DOHH2 (cell line): Measurements from ENCODE around the gene ERI3.

Experiments used
- H3F3A ChIP-seq: fragments of 200-600 bp; sonication (generic), shearing (Covaris generic); 2 replicates; pipeline ENCODE4 v1.6.0; 2016; ENCODE audit warnings: antibody characterized with exemption, mild to moderate bottlenecking; ENCODE audit not compliant: control insufficient read depth, insufficient read depth
- H3K27ac ChIP-seq: fragments of 200-600 bp; sonication (generic); 2 replicates; pipeline ENCODE4 v1.5.1; 2014; ENCODE audit warnings: low read depth, mild to moderate bottlenecking, low read length, moderate library complexity
- H3K27me3 ChIP-seq: fragments of 200-600 bp; sonication (generic); 2 replicates; pipeline ENCODE4 v1.6.1; 2014; ENCODE audit warnings: mild to moderate bottlenecking, low read length, mixed read lengths; ENCODE audit not compliant: control insufficient read depth
- H3K36me3 ChIP-seq: fragments of 200-600 bp; sonication (generic); 2 replicates; pipeline ENCODE4 v1.6.1; 2014; ENCODE audit warnings: mild to moderate bottlenecking, low read length, moderate library complexity, mixed read lengths; ENCODE audit not compliant: control insufficient read depth
- H3K4me1 ChIP-seq: fragments of 200-600 bp; sonication (generic); 2 replicates; pipeline ENCODE4 v1.6.1; 2014; ENCODE audit warnings: mild to moderate bottlenecking, low read length, mixed read lengths; ENCODE audit not compliant: control insufficient read depth
- H3K4me2 ChIP-seq: fragments of 200-600 bp; sonication (generic); 2 replicates; pipeline ENCODE4 v1.6.0; 2014; ENCODE audit warnings: mild to moderate bottlenecking, low read length, moderate library complexity
- H3K4me3 ChIP-seq: fragments of 200-600 bp; sonication (generic); 2 replicates; pipeline ENCODE4 v1.5.1; 2014; ENCODE audit warnings: mild to moderate bottlenecking, low read length, mixed read lengths
- H3K79me2 ChIP-seq: fragments of 200-600 bp; sonication (generic); 2 replicates; pipeline ENCODE4 v1.6.1; 2014; ENCODE audit warnings: mild to moderate bottlenecking, low read length, mixed read lengths; ENCODE audit not compliant: control insufficient read depth
- H3K9me2 ChIP-seq: fragments of 200-600 bp; sonication (generic); replicated peaks from 2 replicates; pipeline ENCODE4 v1.6.1; 2014; ENCODE audit warnings: mild to moderate bottlenecking, low read length, mixed read lengths; ENCODE audit not compliant: control insufficient read depth
- H3K9me3 ChIP-seq: fragments of 200-600 bp; sonication (generic); 2 replicates; pipeline ENCODE4 v1.6.1; 2014; ENCODE audit warnings: antibody characterized with exemption, low read length, mixed read lengths; ENCODE audit not compliant: control insufficient read depth, insufficient read depth
- H4K20me1 ChIP-seq: fragments of 200-600 bp; sonication (generic); 2 replicates; pipeline ENCODE4 v1.6.0; 2014; ENCODE audit warnings: low read depth, mild to moderate bottlenecking, antibody characterized with exemption, low read length, moderate library complexity; ENCODE audit not compliant: control insufficient read depth, insufficient read depth
- EZH2phosphoT487 ChIP-seq: fragments of 200-600 bp; sonication (generic); IDR thresholded peaks from 2 replicates; pipeline ENCODE4 v1.6.1; 2017; ENCODE audit warnings: borderline replicate concordance, mild to moderate bottlenecking, antibody characterized with exemption, low read length, moderate library complexity, mixed read lengths
- TF ChIP-seq, protein P1 (sequence below): fragments of 200-600 bp; sonication (generic); IDR thresholded peaks from one replicate; pipeline ENCODE4 v1.5.1; 2014; ENCODE audit warnings: antibody characterized with exemption, mild to moderate bottlenecking, low read depth, low read length; ENCODE audit not compliant: poor library complexity, severe bottlenecking

Gene ERI3

DNA sequence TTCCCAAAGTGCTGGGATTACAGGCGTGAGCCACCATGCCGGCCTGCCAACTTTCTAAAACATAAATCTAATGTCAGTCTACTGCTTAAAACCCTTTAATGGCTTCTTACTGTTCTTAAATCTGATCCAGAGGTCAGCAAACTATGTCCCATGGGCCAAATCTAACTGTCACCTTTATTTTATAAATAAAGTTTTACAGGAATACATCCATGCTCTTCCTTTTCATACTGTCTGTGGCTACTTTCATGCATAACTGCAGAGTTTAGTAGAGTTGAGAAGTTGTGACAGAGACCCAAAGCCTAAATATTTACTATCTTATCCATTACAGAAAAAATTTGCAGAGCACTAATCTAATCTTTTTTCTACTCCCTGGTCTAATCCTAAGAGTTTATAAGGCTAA, 3.8 kb downstream of the ERI3 start:
- Histone ChIP-seq H3F3A (no peaks in the 10 kb centered on the region), H3K79me2 (peaks cover 69% of the 10 kb centered on the region), H3K9me2 (no peaks in the 10 kb centered on the region), H3K9me3 (no peaks in the 10 kb centered on the region), H4K20me1 (no peaks in the 10 kb centered on the region; the same call in 1 of the 2 replicates), H3K4me3 (no peak overlapping the region), H3K27ac (no peak overlapping the region), H3K4me2 (no peak overlapping the region), H3K36me3 (peaks cover 23% of the 10 kb centered on the region), H3K27me3 (no peaks in the 10 kb centered on the region), H3K4me1 (peaks cover 24% of the 10 kb centered on the region)
- TF ChIP-seq, protein P1, sequence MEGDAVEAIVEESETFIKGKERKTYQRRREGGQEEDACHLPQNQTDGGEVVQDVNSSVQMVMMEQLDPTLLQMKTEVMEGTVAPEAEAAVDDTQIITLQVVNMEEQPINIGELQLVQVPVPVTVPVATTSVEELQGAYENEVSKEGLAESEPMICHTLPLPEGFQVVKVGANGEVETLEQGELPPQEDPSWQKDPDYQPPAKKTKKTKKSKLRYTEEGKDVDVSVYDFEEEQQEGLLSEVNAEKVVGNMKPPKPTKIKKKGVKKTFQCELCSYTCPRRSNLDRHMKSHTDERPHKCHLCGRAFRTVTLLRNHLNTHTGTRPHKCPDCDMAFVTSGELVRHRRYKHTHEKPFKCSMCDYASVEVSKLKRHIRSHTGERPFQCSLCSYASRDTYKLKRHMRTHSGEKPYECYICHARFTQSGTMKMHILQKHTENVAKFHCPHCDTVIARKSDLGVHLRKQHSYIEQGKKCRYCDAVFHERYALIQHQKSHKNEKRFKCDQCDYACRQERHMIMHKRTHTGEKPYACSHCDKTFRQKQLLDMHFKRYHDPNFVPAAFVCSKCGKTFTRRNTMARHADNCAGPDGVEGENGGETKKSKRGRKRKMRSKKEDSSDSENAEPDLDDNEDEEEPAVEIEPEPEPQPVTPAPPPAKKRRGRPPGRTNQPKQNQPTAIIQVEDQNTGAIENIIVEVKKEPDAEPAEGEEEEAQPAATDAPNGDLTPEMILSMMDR = no peak
- TF ChIP-seq EZH2phosphoT487 = no peak

DNA sequence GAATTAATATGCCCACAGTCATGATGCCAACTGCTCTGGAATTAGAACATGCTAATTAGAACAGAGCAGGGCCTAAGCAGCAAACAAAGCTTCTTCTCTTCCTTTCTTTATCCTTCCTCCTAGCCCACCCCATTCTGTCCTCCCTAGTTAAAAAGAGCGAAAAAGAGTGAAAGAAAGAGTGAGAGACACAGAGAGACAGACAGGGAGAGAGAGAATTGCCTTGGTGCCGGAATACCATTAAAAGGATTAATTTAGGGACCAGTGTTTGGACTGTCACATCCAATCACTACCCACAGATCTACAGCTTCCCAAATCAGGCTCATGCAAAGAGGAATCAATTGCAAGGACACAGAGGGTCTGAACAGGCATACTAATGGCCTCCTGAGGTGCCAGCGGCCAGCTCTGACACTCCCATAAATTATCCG, 7.0 kb downstream of the ERI3 start:
- H3K27me3 ChIP-seq = no peaks in the 10 kb centered on the region
- H3K27ac ChIP-seq = no peak overlapping the region
- 0 out of 2 replicates have a peak, but pooled peaks cover 2% of the 10 kb centered on the region for H3K4me1 ChIP-seq
- H4K20me1 ChIP-seq = peaks cover 5% of the 10 kb centered on the region
- TF ChIP-seq, protein P1 = no peak
- TF ChIP-seq EZH2phosphoT487 = no peak
- no peak overlapping the region for H3K4me3 ChIP-seq
- no peaks in the 10 kb centered on the region for H3F3A ChIP-seq
- no peak overlapping the region for H3K4me2 ChIP-seq
- H3K9me2 ChIP-seq = no peaks in the 10 kb centered on the region
- H3K9me3 ChIP-seq = no peaks in the 10 kb centered on the region
- peaks cover 17% of the 10 kb centered on the region for H3K36me3 ChIP-seq
- H3K79me2 ChIP-seq = peaks cover 79% of the 10 kb centered on the region

DNA sequence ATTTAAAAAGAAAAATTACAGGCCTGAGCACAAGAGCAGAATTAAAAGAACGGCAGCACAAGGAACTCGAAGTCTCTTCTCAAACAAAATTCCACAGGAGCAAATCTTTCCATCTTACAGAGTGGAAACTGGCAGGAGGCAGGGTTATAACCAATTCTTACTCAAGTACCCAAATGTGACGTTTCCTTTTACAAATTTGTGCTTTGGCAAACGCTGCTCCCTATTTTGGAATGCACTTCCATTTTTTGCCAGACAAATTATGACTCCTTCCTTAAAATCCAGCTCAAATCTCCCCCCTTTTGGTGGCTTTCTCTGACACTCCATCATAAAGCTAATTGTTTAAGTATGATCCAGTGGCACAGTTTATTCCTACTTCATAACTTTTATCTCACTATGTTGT, 7.8 kb downstream of the ERI3 start:
- Histone ChIP-seq H3K4me3 (no peak overlapping the region), H3K9me2 (no peaks in the 10 kb centered on the region), H3K27me3 (no peaks in the 10 kb centered on the region), H3K4me1 (no peaks in the 10 kb centered on the region), H3K4me2 (no peak overlapping the region), H4K20me1 (peaks cover 5% of the 10 kb centered on the region; the same call in 1 of the 2 replicates), H3K79me2 (peaks cover 77% of the 10 kb centered on the region), H3F3A (no peaks in the 10 kb centered on the region), H3K9me3 (no peaks in the 10 kb centered on the region), H3K36me3 (peaks cover 9% of the 10 kb centered on the region), H3K27ac (no peak overlapping the region)
- TF ChIP-seq EZH2phosphoT487 = no peak
- TF ChIP-seq, protein P1 = no peak
